Mesothelial cell of epicardium (in vitro differentiated cells): ENCODE results near the gene ZNF524. TPM values are rescaled to one million over a fixed set of nuclear protein-coding genes. Genes with fewer than 3 reads are reported as not detected.
A peak's percentile ranks its signal among the peaks of the same experiment; 100 is the strongest.

ENCODE experiments used
- DNase-seq, 2 experiments: peaks; one replicate each; pipeline ENCODE4 v3.0.0; 2021; ENCODE audit warnings: low spot score in 2 of 2; ENCODE audit not compliant: unreplicated experiment in 2 of 2
- H3K27ac Mint-ChIP-seq: 2 replicates; pipeline ENCODE4 v1.8.0; 2021; ENCODE audit warnings: mixed read lengths
- H3K27me3 Mint-ChIP-seq: 2 replicates; pipeline ENCODE4 v1.8.0; 2021; ENCODE audit warnings: low read depth, mixed read lengths
- H3K36me3 Mint-ChIP-seq: 2 replicates; pipeline ENCODE4 v1.8.0; 2021; ENCODE audit warnings: mixed read lengths
- H3K4me1 Mint-ChIP-seq: 2 replicates; pipeline ENCODE4 v1.8.0; 2021; ENCODE audit warnings: mixed read lengths
- H3K4me3 Mint-ChIP-seq: 2 replicates; pipeline ENCODE4 v1.8.0; 2021; ENCODE audit warnings: mild to moderate bottlenecking, moderate library complexity, mixed read lengths
- H3K9me3 Mint-ChIP-seq: 2 replicates; pipeline ENCODE4 v1.8.0; 2021; ENCODE audit warnings: mixed read lengths
- CTCF ChIP-seq: fragments of 200-600 bp; sonication (generic); IDR thresholded peaks from one replicate; pipeline ENCODE4 v1.5.0; 2021; ENCODE audit warnings: antibody characterized with exemption; ENCODE audit not compliant: unreplicated experiment
- total RNA-seq: library from RNA; stranded (reverse); gene quantifications from 3 replicates; pipeline ENCODE4 v1.2.1, GENCODE V29; 2021

The ZNF524 gene
- total RNA-seq, 1 donor from 2014 or later, result 7.4 TPM

- no peak for DNase-seq
- Mint-ChIP-seq H3K36me3 (peaks cover 33% of the 10 kb centered on the region), H3K4me3 (no peak overlapping the region), H3K27ac (no peak overlapping the region), H3K4me1 (peaks cover 8% of the 10 kb centered on the region), H3K27me3 (no peaks in the 10 kb centered on the region), H3K9me3 (no peaks in the 10 kb centered on the region)
- no peak for TF ChIP-seq CTCF
Observed at GRCh38 chr19:55611300-55611982, 11.4 kb downstream of the ZNF524 start.

GRCh38 chr19:55611983-55612645, 12.0 kb downstream of the ZNF524 start:
- no peak overlapping the region for H3K4me3 Mint-ChIP-seq
- H3K9me3 Mint-ChIP-seq, result no peaks in the 10 kb centered on the region
- TF ChIP-seq CTCF, result no peak
- peaks cover 38% of the 10 kb centered on the region for H3K36me3 Mint-ChIP-seq
- no peak for DNase-seq
- H3K27me3 Mint-ChIP-seq, result no peaks in the 10 kb centered on the region
- H3K27ac Mint-ChIP-seq, result peak overlapping the region; percentile 6
- H3K4me1 Mint-ChIP-seq, result peaks cover under 1% of the 10 kb centered on the region

GRCh38 chr19:55613396-55613795, 13.3 kb downstream of the ZNF524 start:
- no peak for TF ChIP-seq CTCF

GRCh38 chr19:55613930-55614710, 14.0 kb downstream of the ZNF524 start:
- no peak for DNase-seq
- Mint-ChIP-seq H3K27ac (no peak overlapping the region), H3K9me3 (no peaks in the 10 kb centered on the region), H3K27me3 (no peaks in the 10 kb centered on the region), H3K36me3 (peaks cover 38% of the 10 kb centered on the region), H3K4me3 (no peak overlapping the region), H3K4me1 (no peaks in the 10 kb centered on the region)
- no peak for TF ChIP-seq CTCF

More at GRCh38 chr19:55613396-55613795, 13.3 kb downstream of the ZNF524 start:
- H3K9me3 Mint-ChIP-seq, result no peaks in the 10 kb centered on the region
- no peaks in the 10 kb centered on the region for H3K4me1 Mint-ChIP-seq
- no peak overlapping the region for H3K27ac Mint-ChIP-seq
- no peaks in the 10 kb centered on the region for H3K27me3 Mint-ChIP-seq
- no peak overlapping the region for H3K4me3 Mint-ChIP-seq
- DNase-seq, result no peak
- H3K36me3 Mint-ChIP-seq, result peaks cover 41% of the 10 kb centered on the region

GRCh38 chr19:55614711-55615542, 14.8 kb downstream of the ZNF524 start:
- H3K36me3 Mint-ChIP-seq, result peaks cover 30% of the 10 kb centered on the region
- no peaks in the 10 kb centered on the region for H3K27me3 Mint-ChIP-seq
- no peak for TF ChIP-seq CTCF
- no peak overlapping the region for H3K27ac Mint-ChIP-seq
- H3K4me1 Mint-ChIP-seq, result no peaks in the 10 kb centered on the region
- DNase-seq, result no peak
- H3K9me3 Mint-ChIP-seq, result no peaks in the 10 kb centered on the region
- no peak overlapping the region for H3K4me3 Mint-ChIP-seq
